B cell (primary cell): ENCODE measurements around the gene SRXN1. TPM values are rescaled to one million over a fixed set of nuclear protein-coding genes. Genes with fewer than 3 reads are reported as not detected.

Experiments
- ATAC-seq: fragments of 200-7000 bp; cut with Tn5 transposase; one replicate; pipeline ENCODE4 v1.10.0; 2021; ENCODE audit warnings: low read depth, mild to moderate bottlenecking, moderate number of reproducible peaks, moderate library complexity
- CTCF ChIA-PET: fragments of 350-600 bp; sonication (Branson Sonifier 250); formaldehyde crosslinking; loops from one replicate; lab custom pipeline; 2021; ENCODE audit warnings: antibody characterized with exemption, inconsistent platforms; lab: Charles Lee
- POLR2A ChIA-PET: fragments of 350-600 bp; sonication (Branson Sonifier 250); formaldehyde crosslinking; loops from one replicate; lab custom pipeline; 2021; ENCODE audit warnings: antibody characterized with exemption; lab: Charles Lee
- DNase-seq: peaks from one replicate; pipeline ENCODE4 v3.0.0; 2013
- H2AFZ ChIP-seq: 2 replicates; pipeline ENCODE4 v1.6.1; 2012; ENCODE audit warnings: mild to moderate bottlenecking, low read depth, low read length; ENCODE audit not compliant: insufficient read depth, poor library complexity, severe bottlenecking
- H3K27ac ChIP-seq, 2 donors: 1 replicate in 1 of 2; 2 replicates in 1 of 2; pipeline ENCODE4 v1.5.1; 2012 to 2013; ENCODE audit warnings: low read length in 2 of 2, mild to moderate bottlenecking in 2 of 2, moderate library complexity in 1 of 2
- H3K27me3 ChIP-seq, 4 experiments: fragments of 200-600 bp in 1 of 4; sonication (generic) in 1 of 4; replicated peaks in 1 of 4; 1 replicate in 2 of 4; 2 replicates in 2 of 4; pipeline versions ENCODE4 v1.6.1 to v1.7.0; 2013 to 2016; ENCODE audit warnings: low read length in 3 of 4, mild to moderate bottlenecking in 2 of 4, mixed read lengths in 1 of 4, moderate library complexity in 1 of 4; ENCODE audit not compliant: insufficient read depth in 4 of 4, control insufficient read depth in 3 of 4; ENCODE audit errors: control extremely low read depth in 1 of 4
- H3K36me3 ChIP-seq, 2 experiments: replicated peaks in 1 of 2; 1 replicate in 1 of 2; 2 replicates in 1 of 2; pipeline versions ENCODE4 v1.6.1 to v1.7.1; 2013; ENCODE audit warnings: low read length in 1 of 2; ENCODE audit not compliant: insufficient read depth in 2 of 2, control insufficient read depth in 1 of 2; ENCODE audit errors: control extremely low read depth in 1 of 2, extremely low read depth in 1 of 2
- H3K4me1 ChIP-seq, 2 donors: fragments of 200-600 bp in 1 of 2; sonication (generic) in 1 of 2; 1 replicate in 1 of 2; 2 replicates in 1 of 2; pipeline versions ENCODE4 v1.5.1 to v1.6.1; 2013 to 2017; ENCODE audit warnings: low read length in 2 of 2; ENCODE audit not compliant: control insufficient read depth in 2 of 2, insufficient read depth in 2 of 2
- H3K4me2 ChIP-seq: replicated peaks from 2 replicates; pipeline ENCODE3; 2012; ENCODE audit warnings: mild to moderate bottlenecking, low read depth, low read length; ENCODE audit not compliant: poor library complexity, severe bottlenecking
- H3K4me3 ChIP-seq, 5 experiments: fragments of 200-600 bp in 1 of 5; sonication (generic) in 1 of 5; 1 replicate in 3 of 5; 2 replicates in 2 of 5; pipeline versions ENCODE4 v1.5.1 to v1.7.0; 2011 to 2016; ENCODE audit warnings: low read length in 4 of 5, mild to moderate bottlenecking in 4 of 5, low read depth in 2 of 5, control low read depth in 1 of 5, moderate library complexity in 1 of 5; ENCODE audit not compliant: insufficient read depth in 1 of 5; ENCODE audit errors: control extremely low read depth in 1 of 5, extremely low read depth in 1 of 5
- H3K79me2 ChIP-seq: fragments of 200-600 bp; sonication (generic); one replicate; pipeline ENCODE4 v1.6.0; 2016; ENCODE audit warnings: low read length; ENCODE audit not compliant: control insufficient read depth, insufficient read depth
- H3K9ac ChIP-seq: fragments of 200-600 bp; sonication (generic); 2 replicates; pipeline ENCODE4 v1.6.1; 2017; ENCODE audit warnings: mild to moderate bottlenecking, low read length, moderate library complexity
- H3K9me3 ChIP-seq, 3 donors: one replicate each; pipeline versions ENCODE4 v1.6.1 to v1.7.1; 2013; ENCODE audit warnings: low read length in 2 of 3; ENCODE audit not compliant: control insufficient read depth in 2 of 3, insufficient read depth in 1 of 3; ENCODE audit errors: control extremely low read depth in 1 of 3
- H4K20me1 ChIP-seq: 2 replicates; pipeline ENCODE4 v1.6.0; 2012; ENCODE audit warnings: mild to moderate bottlenecking, low read length; ENCODE audit not compliant: insufficient read depth, control insufficient read depth, poor library complexity, severe bottlenecking
- H3K27ac Mint-ChIP-seq: one replicate; pipeline ENCODE4 v1.8.0; 2021; ENCODE audit warnings: mixed read lengths
- H3K27me3 Mint-ChIP-seq: one replicate; pipeline ENCODE4 v1.8.0; 2021; ENCODE audit warnings: mixed read lengths
- H3K4me1 Mint-ChIP-seq: one replicate; pipeline ENCODE4 v1.8.0; 2021; ENCODE audit warnings: mixed read lengths
- H3K4me3 Mint-ChIP-seq: one replicate; pipeline ENCODE4 v1.8.0; 2021; ENCODE audit warnings: mixed read lengths
- H3K9me3 Mint-ChIP-seq: one replicate; pipeline ENCODE4 v1.8.0; 2022; ENCODE audit warnings: mixed read lengths; ENCODE audit not compliant: insufficient read depth
- EZH2 ChIP-seq: IDR thresholded peaks from 2 replicates; pipeline ENCODE4 v1.6.1; 2012; ENCODE audit warnings: borderline replicate concordance, low read depth, mild to moderate bottlenecking, moderate library complexity, low read length; ENCODE audit not compliant: insufficient read depth, poor library complexity, severe bottlenecking
- WGBS: methylation state at CpG from one replicate; pipeline ENCODE4 v1.1.5; 2013; ENCODE audit warnings: missing lambda C conversion rate; ENCODE audit not compliant: insufficient coverage; 5-methylcytosine and 5-hydroxymethylcytosine counted together
- intact Hi-C: fragments of 100-400 bp; cut with micrococcal nuclease; formaldehyde crosslinking; loops from one replicate; pipeline ENCODE4 v1.10.0; 2022
- polyA plus RNA-seq: library from polyadenylated mRNA; depleted of rRNA; stranded (reverse); fragments of >200 nt; gene quantifications from 2 replicates; pipeline ENCODE4 v1.2.3, GENCODE V29; 2012
- total RNA-seq, 2 donors: library from RNA; stranded (reverse); fragments of 120-200 nt in 1 of 2; gene quantifications; 1 replicate in 1 of 2; 2 replicates in 1 of 2; pipeline versions ENCODE4 v1.2.3 to v1.2.4, GENCODE V29; 2013 to 2022
- TF ChIP-seq, protein P1 (sequence below): fragments of 200-600 bp; IDR thresholded peaks from one replicate; pipeline ENCODE4 v1.8.0; 2022; ENCODE audit warnings: antibody characterized with exemption, mild to moderate bottlenecking

Gene SRXN1
- total and polyA plus RNA-seq, 2 donors (not counting 1 experiment from before 2014, with no cell fraction given), result 1.3 to 4.5 TPM

- Histone ChIP-seq H3K4me1 (peaks cover 5 to 7% of the 10 kb centered on the region in 2 donors), H3K4me3 (no peak overlapping the region), H2AFZ (no peak overlapping the region), H3K9ac (no peak overlapping the region), H3K36me3 (no peaks in the 10 kb centered on the region), H4K20me1 (no peaks in the 10 kb centered on the region), H3K9me3 (no peaks in the 10 kb centered on the region), H3K27ac (no peak overlapping the region), H3K27me3 (peaks cover 0 to 10% (median 9%) of the 10 kb centered on the region in 4 experiments), H3K79me2 (no peaks in the 10 kb centered on the region), H3K4me2 (no peak overlapping the region)
- Mint-ChIP-seq H3K4me1 (peaks cover 4% of the 10 kb centered on the region), H3K4me3 (no peak overlapping the region), H3K9me3 (no peaks in the 10 kb centered on the region), H3K27me3 (peaks cover 25% of the 10 kb centered on the region), H3K27ac (no peak overlapping the region)
- WGBS, result 60% methylated on average over 1 of the region's 1 CpG
- ChIA-PET POLR2A (no interaction called here), CTCF (interaction anchor here (1.4 kb wide), 1 partner anchor 29 kb away, joined by 3 read pairs; no protein-coding TSS in a partner anchor)
- intact Hi-C loops, result no loop called here
- DNase-seq (no peak), ATAC-seq (no peak)
- TF ChIP-seq EZH2, result no peak
- TF ChIP-seq, protein P1, sequence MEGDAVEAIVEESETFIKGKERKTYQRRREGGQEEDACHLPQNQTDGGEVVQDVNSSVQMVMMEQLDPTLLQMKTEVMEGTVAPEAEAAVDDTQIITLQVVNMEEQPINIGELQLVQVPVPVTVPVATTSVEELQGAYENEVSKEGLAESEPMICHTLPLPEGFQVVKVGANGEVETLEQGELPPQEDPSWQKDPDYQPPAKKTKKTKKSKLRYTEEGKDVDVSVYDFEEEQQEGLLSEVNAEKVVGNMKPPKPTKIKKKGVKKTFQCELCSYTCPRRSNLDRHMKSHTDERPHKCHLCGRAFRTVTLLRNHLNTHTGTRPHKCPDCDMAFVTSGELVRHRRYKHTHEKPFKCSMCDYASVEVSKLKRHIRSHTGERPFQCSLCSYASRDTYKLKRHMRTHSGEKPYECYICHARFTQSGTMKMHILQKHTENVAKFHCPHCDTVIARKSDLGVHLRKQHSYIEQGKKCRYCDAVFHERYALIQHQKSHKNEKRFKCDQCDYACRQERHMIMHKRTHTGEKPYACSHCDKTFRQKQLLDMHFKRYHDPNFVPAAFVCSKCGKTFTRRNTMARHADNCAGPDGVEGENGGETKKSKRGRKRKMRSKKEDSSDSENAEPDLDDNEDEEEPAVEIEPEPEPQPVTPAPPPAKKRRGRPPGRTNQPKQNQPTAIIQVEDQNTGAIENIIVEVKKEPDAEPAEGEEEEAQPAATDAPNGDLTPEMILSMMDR, result no peak
Measured at GRCh38 chr20:638579-638978, 14.4 kb downstream of the SRXN1 start.

GRCh38 chr20:637559-637958, 15.4 kb downstream of the SRXN1 start:
- Mint-ChIP-seq H3K4me1 (peaks cover 2% of the 10 kb centered on the region), H3K27me3 (peaks cover 21% of the 10 kb centered on the region), H3K4me3 (no peak overlapping the region), H3K27ac (no peak overlapping the region), H3K9me3 (no peaks in the 10 kb centered on the region)
- Histone ChIP-seq H3K79me2 (no peaks in the 10 kb centered on the region), H3K27me3 (no peaks in the 10 kb centered on the region), H3K36me3 (no peaks in the 10 kb centered on the region), H3K9ac (no peak overlapping the region), H3K9me3 (no peaks in the 10 kb centered on the region), H3K27ac (no peak overlapping the region), H3K4me3 (no peak overlapping the region), H4K20me1 (no peaks in the 10 kb centered on the region), H3K4me1 (peaks cover 0 to 2% of the 10 kb centered on the region in 2 donors), H3K4me2 (no peak overlapping the region), H2AFZ (no peak overlapping the region)
- WGBS, result 100% methylated on average over 1 of the region's 2 CpGs
- TF ChIP-seq, protein P1, result no peak
- no peak for TF ChIP-seq EZH2
- CTCF ChIA-PET, result interaction anchor here (0.6 to 0.7 kb wide), 2 partner anchors 9 to 44 kb away, joined by 3 to 4 read pairs; no protein-coding TSS in a partner anchor
- POLR2A ChIA-PET, result no interaction called here
- ATAC-seq (no peak), DNase-seq (no peak)
- intact Hi-C loops, result no loop called here
